Measurements from ENCODE around the gene SSX1.
"Not testable (repeated sequence)": the region's sequence is repeated elsewhere in the genome, so short reads cannot be mapped to it uniquely, and the experiment has no call there.

Gene SSX1

GRCh38 chrX:48255062-48255796 is at the start of gene SSX1:
TSS of gene SSX1 (plus strand) at chrX:48255392. CDS start at chrX:48257242, 1,850 bp downstream.
- not testable (repeated sequence) for DNase-seq (ENCODE audit: low read depth)

DNA sequence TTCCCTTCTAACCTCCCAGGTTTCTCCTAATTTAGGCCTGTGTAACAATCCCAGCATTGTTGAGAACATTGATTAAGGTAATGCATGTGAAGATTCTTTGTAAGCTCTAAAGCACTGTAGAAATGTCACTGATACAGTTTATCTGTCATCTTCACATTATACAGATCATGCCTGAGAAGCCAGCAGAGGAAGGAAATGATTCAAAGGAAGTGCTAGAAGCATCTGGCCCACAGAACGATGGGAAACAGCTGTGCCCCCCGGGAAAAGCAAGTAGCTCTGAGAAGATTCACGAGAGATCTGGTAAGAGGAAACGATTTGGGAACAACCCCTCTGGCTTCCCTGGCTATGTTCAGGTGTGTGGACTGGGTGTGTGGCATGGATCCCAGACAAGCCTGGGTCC is 40.9 kb upstream of the SSX1 start:
- not testable (repeated sequence) for DNase-seq (ENCODE audit: low read depth)

DNA sequence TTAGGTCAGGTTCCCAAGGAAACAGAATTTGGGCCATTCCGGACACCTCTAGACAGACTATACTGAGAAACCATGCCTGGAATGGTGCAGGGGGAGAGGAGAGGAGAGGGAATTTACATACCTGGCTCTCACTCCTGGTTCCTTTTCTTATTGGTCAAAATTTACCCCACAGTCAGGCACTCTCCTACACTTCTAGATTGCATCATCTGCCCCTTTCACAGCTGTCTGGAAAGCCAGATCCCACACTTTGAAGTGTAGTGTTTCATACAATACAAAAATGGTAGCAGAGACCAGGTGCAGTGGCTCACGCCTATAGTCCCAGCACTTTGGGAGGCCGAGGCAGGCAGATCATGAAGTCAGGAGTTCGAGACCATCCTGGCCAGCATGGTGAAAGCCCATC is 31.0 kb upstream of the SSX1 start:
- not testable (repeated sequence) for DNase-seq (ENCODE audit: low read depth)

- DNase-seq (ENCODE audit: low read depth): not testable (repeated sequence)
Measured at GRCh38 chrX:48252945-48253344, 2.2 kb upstream of the SSX1 start.

DNA sequence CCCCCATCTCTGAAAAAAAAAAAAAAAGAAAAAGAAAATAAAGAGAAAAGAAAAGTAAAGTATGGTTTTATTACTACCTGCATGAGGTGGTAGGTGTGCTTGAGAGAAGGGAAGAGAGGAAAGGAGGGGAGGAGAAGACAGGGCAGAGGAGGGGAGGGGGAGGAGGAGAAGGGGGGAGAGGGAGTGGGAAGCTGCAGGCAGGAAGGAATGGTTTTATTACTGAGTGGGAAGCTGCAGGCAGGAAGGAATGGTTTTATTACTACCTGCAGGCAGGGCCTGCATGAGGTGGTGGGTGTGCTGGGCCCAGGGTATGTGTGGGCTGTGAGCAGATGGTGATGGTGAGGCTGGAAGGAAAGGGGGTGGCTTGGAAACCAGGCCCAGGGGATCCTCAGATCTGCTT is 19.2 kb downstream of the SSX1 start:
- DNase-seq (ENCODE audit: low read depth): not testable (repeated sequence)

DNA sequence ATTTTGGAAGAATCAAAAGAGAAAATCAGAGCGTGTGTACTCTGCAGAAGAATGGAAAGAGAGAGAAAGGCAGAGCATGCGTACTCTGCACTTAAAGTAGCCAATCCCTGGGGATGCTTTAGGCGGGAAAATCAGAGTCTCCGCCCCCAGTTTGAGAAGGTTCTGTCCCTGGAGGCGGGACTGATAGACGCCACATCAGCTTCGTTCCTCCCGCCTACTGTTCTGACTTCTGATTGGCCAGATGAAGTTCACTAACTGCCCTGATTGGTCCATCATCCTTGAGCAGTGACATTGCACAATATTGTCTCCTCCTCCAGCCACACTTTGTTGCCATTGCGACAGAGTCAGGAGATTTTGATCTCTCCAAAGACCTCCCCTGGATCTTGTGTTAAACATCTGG is 23.8 kb downstream of the SSX1 start:
- no peak for DNase-seq (ENCODE audit: low read depth)

- DNase-seq (ENCODE audit: low read depth): not testable (repeated sequence)
Measured at GRCh38 chrX:48280729-48281128, 25.5 kb downstream of the SSX1 start.

DNA sequence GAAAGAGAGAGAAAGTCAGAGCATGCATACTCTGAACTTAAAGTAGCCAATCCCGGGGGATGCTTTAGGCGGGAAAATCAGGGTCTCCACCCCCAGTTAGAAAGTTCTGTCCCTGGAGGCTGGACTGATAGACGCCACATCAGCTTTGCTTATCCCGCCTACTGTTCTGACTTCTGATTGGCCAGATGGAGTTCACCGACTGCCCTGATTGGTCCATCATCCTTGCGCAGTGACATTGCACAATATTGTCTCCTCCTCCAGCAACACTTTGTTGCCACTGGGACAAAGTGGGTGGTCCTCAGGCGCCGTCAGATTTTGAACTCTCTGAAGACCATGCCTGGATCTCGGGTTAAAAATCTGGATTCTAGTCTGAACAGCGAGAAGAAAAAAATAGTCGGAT is 51.0 kb downstream of the SSX1 start:
- DNase-seq (ENCODE audit: low read depth): no peak

- DNase-seq (ENCODE audit: low read depth): not testable (repeated sequence)
Measured at GRCh38 chrX:48313996-48314395, 58.8 kb downstream of the SSX1 start.

Data from activated T-helper 1 cell treated with Interleukin-2 at 50 U/mL for 16 hours (primary cell).